IPS-20b (cell line): ENCODE data around the gene MLANA.

Experiments used
- H3K27ac ChIP-seq: one replicate; pipeline ENCODE4 v1.5.1; 2013; ENCODE audit warnings: low read length
- H3K27me3 ChIP-seq: 2 replicates; pipeline ENCODE4 v1.6.1; 2013; ENCODE audit warnings: mild to moderate bottlenecking, low read length, inconsistent platforms; ENCODE audit not compliant: insufficient read depth
- H3K36me3 ChIP-seq: 2 replicates; pipeline ENCODE4 v1.6.1; 2013; ENCODE audit warnings: low read depth, mild to moderate bottlenecking, inconsistent platforms, low read length, moderate library complexity; ENCODE audit not compliant: insufficient read depth
- H3K4me1 ChIP-seq: 2 replicates; pipeline ENCODE4 v1.6.1; 2013; ENCODE audit warnings: mild to moderate bottlenecking, control low read depth, inconsistent platforms, low read length, moderate library complexity; ENCODE audit not compliant: insufficient read depth
- H3K4me3 ChIP-seq: 2 replicates; pipeline ENCODE4 v1.5.1; 2013; ENCODE audit warnings: mild to moderate bottlenecking, low read length, inconsistent platforms
- H3K9ac ChIP-seq: 2 replicates; pipeline ENCODE4 v1.6.1; 2013; ENCODE audit warnings: low read depth, mild to moderate bottlenecking, inconsistent platforms, low read length, moderate library complexity
- H3K9me3 ChIP-seq: 2 replicates; pipeline ENCODE4 v1.6.1; 2013; ENCODE audit warnings: mild to moderate bottlenecking, low read depth, low read length, inconsistent platforms; ENCODE audit not compliant: insufficient read depth

The MLANA gene

DNA sequence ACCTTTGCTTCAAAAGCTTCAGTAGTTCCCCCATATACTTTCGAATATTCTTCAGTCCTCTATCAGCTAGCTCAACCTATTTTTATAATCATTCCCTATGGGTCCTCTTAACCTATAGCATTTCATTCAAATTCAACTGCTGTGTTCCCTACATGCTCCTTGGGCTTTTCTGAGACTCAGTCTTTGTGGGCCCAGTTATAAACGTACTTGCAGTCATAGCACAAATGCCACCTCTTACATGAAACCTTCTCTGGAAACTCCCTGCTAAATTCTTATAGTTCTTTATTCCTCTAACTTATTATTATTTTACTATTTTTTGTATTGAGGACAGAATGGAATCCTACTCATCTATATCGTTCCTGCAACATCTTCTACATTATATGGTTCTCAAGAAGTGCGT lies 24.7 kb downstream of the MLANA start:
- no peak overlapping the region for H3K9ac ChIP-seq
- no peaks in the 10 kb centered on the region for H3K4me1 ChIP-seq
- no peak overlapping the region for H3K27ac ChIP-seq
- no peak overlapping the region for H3K4me3 ChIP-seq
- H3K27me3 ChIP-seq = no peaks in the 10 kb centered on the region
- H3K9me3 ChIP-seq = no peaks in the 10 kb centered on the region
- peaks cover under 1% of the 10 kb centered on the region; the same call in 1 of the 2 replicates for H3K36me3 ChIP-seq

DNA sequence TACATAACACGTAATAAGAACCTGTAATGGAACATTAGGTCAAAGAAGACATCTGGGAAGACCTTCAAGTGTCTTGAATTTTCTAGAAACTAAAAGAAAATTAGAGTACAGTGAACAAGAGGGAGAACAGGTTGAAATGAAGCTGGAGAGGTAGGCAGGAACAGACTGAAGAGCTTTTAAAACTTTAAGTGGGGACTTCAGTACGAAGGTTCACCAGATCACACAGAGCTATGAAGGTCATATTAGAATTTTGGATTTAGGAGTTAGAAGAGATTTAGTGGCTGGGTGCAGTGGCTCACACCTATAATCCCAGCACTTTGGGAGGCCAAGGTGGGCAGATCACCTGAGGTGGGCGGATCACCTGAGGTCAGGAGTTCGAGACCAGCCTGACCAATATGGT lies 26.6 kb downstream of the MLANA start:
- Histone ChIP-seq H3K4me1 (no peaks in the 10 kb centered on the region), H3K9me3 (no peaks in the 10 kb centered on the region), H3K27ac (no peak overlapping the region), H3K27me3 (no peaks in the 10 kb centered on the region), H3K36me3 (peaks cover 16% of the 10 kb centered on the region), H3K9ac (no peak overlapping the region), H3K4me3 (no peak overlapping the region)

DNA sequence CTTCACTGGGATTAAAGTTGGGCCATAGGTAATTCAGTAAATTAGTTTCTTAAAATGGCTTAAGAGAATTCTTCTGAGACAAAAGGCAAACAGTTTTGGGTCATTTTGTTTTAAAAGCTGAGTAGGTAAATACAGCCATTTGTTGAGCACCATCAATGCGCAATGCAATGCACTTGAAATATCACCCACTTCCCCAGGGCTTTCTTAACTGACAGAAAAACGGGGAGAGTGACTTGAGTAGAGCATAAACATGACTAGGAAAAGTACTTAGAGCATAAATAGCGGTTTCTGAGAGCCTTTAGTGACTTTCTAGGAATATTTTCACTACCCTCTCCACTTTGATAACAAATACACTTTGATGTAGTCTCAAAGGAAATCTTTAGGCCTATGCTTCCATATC lies 27.2 kb downstream of the MLANA start:
- H3K4me3 ChIP-seq = no peak overlapping the region
- H3K36me3 ChIP-seq = peaks cover 22% of the 10 kb centered on the region
- no peak overlapping the region for H3K27ac ChIP-seq
- no peak overlapping the region for H3K9ac ChIP-seq
- no peaks in the 10 kb centered on the region for H3K27me3 ChIP-seq
- H3K4me1 ChIP-seq = no peaks in the 10 kb centered on the region
- no peaks in the 10 kb centered on the region for H3K9me3 ChIP-seq

DNA sequence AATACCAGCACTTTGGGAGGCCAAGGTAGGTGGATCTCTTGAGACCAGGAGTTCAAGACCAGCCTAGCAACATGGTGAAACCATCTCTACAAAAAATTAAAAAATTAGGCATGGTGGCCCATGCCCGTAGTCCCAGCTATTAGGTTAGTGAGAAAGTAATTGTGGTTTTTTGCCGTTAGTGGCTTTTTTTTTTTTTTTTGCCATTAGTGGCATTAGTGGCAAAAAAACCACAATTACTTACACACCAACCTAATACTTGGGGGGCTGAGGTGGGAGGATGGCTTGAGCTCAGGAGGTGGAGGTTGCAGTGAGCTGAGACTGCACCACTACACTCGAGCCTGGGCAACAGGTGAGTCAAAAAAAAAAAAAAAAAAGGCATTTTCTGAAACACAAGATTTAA lies 27.8 kb downstream of the MLANA start:
- Histone ChIP-seq H3K27me3 (no peaks in the 10 kb centered on the region), H3K9ac (no peak overlapping the region), H3K9me3 (no peaks in the 10 kb centered on the region), H3K4me3 (no peak overlapping the region), H3K4me1 (no peaks in the 10 kb centered on the region), H3K27ac (no peak overlapping the region), H3K36me3 (peaks cover 27% of the 10 kb centered on the region)

DNA sequence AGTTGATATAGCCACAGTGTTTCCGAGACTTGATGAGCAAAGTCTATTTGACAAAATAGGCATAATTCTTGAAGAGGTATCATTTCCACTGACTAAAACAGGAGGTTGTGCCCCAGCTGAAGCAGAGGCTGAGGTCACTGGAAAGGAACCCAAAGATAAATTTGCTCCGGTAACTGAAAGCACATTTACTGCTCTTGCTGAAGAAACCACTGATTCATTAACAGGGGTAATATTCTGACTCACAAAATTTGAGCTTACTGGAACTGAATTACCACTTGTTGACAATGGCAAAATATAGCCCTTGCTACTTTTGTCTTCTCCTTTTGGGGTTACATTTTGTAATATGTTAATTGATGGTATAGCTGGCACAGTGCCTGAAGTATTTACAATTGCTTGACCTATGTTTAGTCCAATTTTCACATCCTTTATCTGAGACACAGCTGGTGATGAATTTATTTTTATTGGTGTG lies 30.2 kb downstream of the MLANA start:
- no peaks in the 10 kb centered on the region for H3K9me3 ChIP-seq
- no peak overlapping the region for H3K4me3 ChIP-seq
- H3K27ac ChIP-seq = no peak overlapping the region
- peaks cover 33% of the 10 kb centered on the region for H3K36me3 ChIP-seq
- H3K27me3 ChIP-seq = no peaks in the 10 kb centered on the region
- H3K9ac ChIP-seq = no peak overlapping the region
- H3K4me1 ChIP-seq = no peaks in the 10 kb centered on the region

DNA sequence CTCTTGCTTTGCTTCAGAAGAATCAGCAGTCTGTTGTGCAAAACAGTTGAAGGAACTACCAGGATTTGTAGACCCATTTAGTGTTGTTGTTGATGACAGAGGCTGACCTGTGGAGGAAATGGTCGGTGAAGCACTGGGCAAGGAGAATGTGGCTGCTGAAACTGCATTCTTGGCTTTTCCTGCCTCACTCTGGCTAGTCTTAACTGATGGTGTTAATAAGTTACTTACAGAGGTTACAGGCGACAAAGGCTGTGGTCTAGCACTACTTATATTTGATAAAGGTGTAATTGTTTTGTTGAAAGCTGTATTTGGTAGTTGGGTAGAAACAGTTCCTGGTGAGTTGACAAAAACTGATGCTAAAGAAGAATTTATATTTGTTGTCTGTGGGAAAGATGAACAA lies 31.5 kb downstream of the MLANA start:
- Histone ChIP-seq H3K36me3 (peaks cover 33% of the 10 kb centered on the region), H3K27me3 (no peaks in the 10 kb centered on the region), H3K4me1 (no peaks in the 10 kb centered on the region), H3K9ac (no peak overlapping the region), H3K9me3 (no peaks in the 10 kb centered on the region), H3K27ac (no peak overlapping the region), H3K4me3 (no peak overlapping the region)

DNA sequence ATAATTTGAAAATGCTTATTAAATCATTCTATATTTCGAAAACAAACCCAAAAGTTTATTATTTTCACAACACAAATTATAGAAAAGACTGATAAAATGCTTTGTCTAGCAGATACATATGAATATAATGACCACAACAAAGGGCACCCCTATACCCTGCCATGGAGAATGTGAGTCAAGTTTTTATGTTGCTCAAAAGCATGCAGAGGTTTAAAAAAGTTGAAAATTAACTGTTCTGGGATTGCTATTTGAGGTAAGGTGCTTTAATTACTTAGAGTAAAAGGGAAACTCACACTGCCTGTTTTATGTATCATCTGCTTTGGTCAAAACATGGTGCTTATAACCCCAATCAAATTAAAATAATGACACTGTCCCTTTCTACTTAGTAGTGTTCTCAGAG lies 41.0 kb downstream of the MLANA start:
- no peaks in the 10 kb centered on the region for H3K4me1 ChIP-seq
- no peaks in the 10 kb centered on the region for H3K9me3 ChIP-seq
- no peaks in the 10 kb centered on the region for H3K36me3 ChIP-seq
- no peaks in the 10 kb centered on the region for H3K27me3 ChIP-seq
- no peak overlapping the region for H3K4me3 ChIP-seq
- H3K27ac ChIP-seq = no peak overlapping the region
- no peak overlapping the region for H3K9ac ChIP-seq

DNA sequence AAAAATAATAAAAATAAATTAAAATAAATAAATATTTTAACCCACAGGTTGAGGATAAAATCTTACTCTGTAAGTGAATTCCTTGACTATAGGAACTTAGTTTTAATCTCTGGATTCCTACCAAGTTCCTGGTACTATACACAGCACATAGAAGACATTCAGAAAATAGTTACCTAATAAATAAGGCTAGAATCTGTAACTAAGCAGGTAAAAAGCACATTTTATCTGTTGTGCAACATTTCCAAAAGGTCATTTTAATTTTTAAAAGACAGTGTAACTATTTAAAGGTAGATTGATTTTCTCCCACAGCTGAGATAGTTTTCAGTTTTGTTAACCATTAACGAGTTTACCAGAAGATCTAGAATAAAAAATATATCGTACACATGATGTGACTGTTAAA lies 47.8 kb downstream of the MLANA start:
- Histone ChIP-seq H3K9ac (no peak overlapping the region), H3K27me3 (no peaks in the 10 kb centered on the region), H3K4me3 (no peak overlapping the region), H3K36me3 (no peaks in the 10 kb centered on the region), H3K27ac (no peak overlapping the region), H3K4me1 (no peaks in the 10 kb centered on the region; the same call in 1 of the 2 replicates), H3K9me3 (no peaks in the 10 kb centered on the region)

DNA sequence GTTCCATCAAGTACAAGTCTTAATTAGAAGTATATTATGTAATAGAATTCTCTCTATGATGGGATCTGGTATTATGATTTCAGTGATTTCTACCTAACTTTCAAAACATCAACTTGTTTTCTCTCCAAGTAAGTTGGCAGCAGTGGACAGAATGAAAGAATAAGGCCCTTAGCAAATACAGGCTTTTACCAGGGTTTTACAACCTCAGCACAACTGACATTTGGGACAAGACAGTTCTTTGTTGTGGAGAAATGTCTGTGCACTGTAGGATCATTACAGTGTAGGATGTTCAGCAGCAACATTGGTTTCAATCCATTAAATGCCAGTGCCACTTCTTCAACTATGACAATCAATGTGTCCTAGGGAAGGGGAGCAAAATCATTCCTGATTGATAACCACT lies 48.8 kb downstream of the MLANA start:
- no peaks in the 10 kb centered on the region; the same call in 1 of the 2 replicates for H3K4me1 ChIP-seq
- no peaks in the 10 kb centered on the region for H3K9me3 ChIP-seq
- H3K36me3 ChIP-seq = no peaks in the 10 kb centered on the region
- H3K27ac ChIP-seq = no peak overlapping the region
- H3K27me3 ChIP-seq = no peaks in the 10 kb centered on the region
- no peak overlapping the region for H3K9ac ChIP-seq
- no peak overlapping the region for H3K4me3 ChIP-seq

DNA sequence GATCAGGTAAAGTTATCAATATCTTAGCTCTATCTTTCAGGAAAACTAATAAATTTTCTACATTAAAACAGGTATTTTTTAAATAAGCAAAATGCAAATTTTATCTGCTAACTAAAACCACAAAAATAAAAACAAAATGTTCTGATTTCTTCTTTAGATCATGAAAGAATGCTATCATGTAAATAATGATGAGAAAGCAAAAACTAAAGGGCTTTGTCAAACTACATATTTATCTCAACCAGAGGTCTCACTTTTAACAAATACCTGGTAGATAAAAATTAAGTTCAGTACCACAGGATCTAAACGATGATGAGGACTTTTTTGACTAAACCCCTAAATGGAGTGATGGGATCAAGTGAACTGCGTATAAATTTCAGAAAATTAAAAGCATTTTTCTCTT lies 50.5 kb downstream of the MLANA start:
- Histone ChIP-seq H3K9ac (no peak overlapping the region), H3K4me3 (no peak overlapping the region), H3K9me3 (no peaks in the 10 kb centered on the region), H3K4me1 (no peaks in the 10 kb centered on the region; the same call in 1 of the 2 replicates), H3K27ac (no peak overlapping the region), H3K36me3 (no peaks in the 10 kb centered on the region), H3K27me3 (no peaks in the 10 kb centered on the region)

DNA sequence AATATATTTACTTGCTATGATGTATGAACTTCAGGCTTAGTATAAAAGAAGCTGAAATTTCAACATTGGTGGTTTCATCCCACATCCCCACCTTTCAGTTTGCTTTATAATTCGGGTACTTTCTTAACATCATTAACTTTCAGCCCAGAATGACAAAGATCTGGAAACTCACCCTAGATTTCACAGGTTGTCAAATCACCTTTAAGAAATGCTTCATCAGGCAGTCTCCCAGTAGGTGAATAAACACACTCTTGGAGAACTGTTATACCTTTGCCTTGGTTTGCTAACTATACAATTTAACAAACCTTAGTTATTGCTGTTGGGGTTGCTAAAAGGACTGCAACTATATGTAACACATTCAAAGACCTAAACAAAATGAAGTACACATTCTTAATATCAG lies 54.4 kb downstream of the MLANA start:
- Histone ChIP-seq H3K4me1 (peaks cover 5% of the 10 kb centered on the region; the same call in 1 of the 2 replicates), H3K9me3 (no peaks in the 10 kb centered on the region), H3K4me3 (no peak overlapping the region), H3K27me3 (no peaks in the 10 kb centered on the region), H3K9ac (no peak overlapping the region), H3K36me3 (no peaks in the 10 kb centered on the region), H3K27ac (no peak overlapping the region)

DNA sequence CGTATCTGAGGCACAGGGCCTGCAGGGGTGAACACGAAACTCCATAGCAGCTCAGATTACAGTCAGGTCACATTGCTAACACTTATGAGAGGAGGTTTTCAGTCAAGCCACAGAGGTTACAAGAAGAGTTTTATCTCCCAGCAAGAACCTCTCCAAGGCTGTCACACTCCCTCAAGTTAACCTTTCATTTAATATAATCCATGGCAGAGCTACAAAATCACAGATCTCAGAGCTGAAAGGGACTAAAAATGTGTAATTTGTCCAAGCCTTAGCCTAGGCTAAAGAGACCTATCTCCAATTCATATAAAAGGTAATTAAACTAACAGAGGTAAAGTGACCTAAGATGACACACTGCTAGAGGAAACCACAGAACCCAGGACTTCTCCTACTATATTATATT lies 57.2 kb downstream of the MLANA start:
- no peaks in the 10 kb centered on the region for H3K36me3 ChIP-seq
- 0 out of 2 replicates have a peak overlapping the region, but pooled peaks have one; percentile 32 for H3K4me3 ChIP-seq
- no peak overlapping the region; the same call in 1 of the 2 replicates for H3K9ac ChIP-seq
- no peaks in the 10 kb centered on the region for H3K9me3 ChIP-seq
- no peaks in the 10 kb centered on the region for H3K27me3 ChIP-seq
- H3K27ac ChIP-seq = no peak overlapping the region
- H3K4me1 ChIP-seq = peaks cover 5% of the 10 kb centered on the region; the same call in 1 of the 2 replicates
